Loucy (cell line): ENCODE measurements around the gene SPHK2.

Experiments
- H2AFZ ChIP-seq: fragments of 200-600 bp; sonication (generic); 2 replicates; pipeline ENCODE4 v1.6.0; 2016; ENCODE audit warnings: antibody characterized with exemption, mild to moderate bottlenecking, low read length, moderate library complexity
- H3F3A ChIP-seq: fragments of 200-600 bp; 2 replicates; pipeline ENCODE4 v1.6.0; 2016; ENCODE audit warnings: antibody characterized with exemption, low read depth, mild to moderate bottlenecking
- H3K27me3 ChIP-seq: fragments of 200-600 bp; sonication (generic); 2 replicates; pipeline ENCODE4 v1.6.1; 2014; ENCODE audit warnings: low read length, mild to moderate bottlenecking; ENCODE audit not compliant: insufficient read depth, poor library complexity, severe bottlenecking
- H3K36me3 ChIP-seq: fragments of 200-600 bp; sonication (generic); 2 replicates; pipeline ENCODE4 v1.6.1; 2016; ENCODE audit warnings: low read length; ENCODE audit not compliant: insufficient read depth
- H3K4me1 ChIP-seq: fragments of 200-600 bp; sonication (generic); 2 replicates; pipeline ENCODE4 v1.5.1; 2014; ENCODE audit warnings: low read length, mild to moderate bottlenecking; ENCODE audit not compliant: insufficient read depth, poor library complexity, severe bottlenecking
- H3K4me2 ChIP-seq: fragments of 200-600 bp; sonication (generic); 2 replicates; pipeline ENCODE4 v1.6.0; 2014; ENCODE audit warnings: antibody characterized with exemption, low read length, low read depth, mild to moderate bottlenecking; ENCODE audit not compliant: poor library complexity, severe bottlenecking
- H3K4me3 ChIP-seq: fragments of 200-600 bp; sonication (generic); 2 replicates; pipeline ENCODE4 v1.5.1; 2014; ENCODE audit warnings: low read length, mild to moderate bottlenecking, mixed read lengths; ENCODE audit not compliant: poor library complexity, severe bottlenecking
- H3K79me2 ChIP-seq: fragments of 200-600 bp; sonication (generic); 2 replicates; pipeline ENCODE4 v1.6.1; 2014; ENCODE audit warnings: low read length; ENCODE audit not compliant: insufficient read depth
- H3K9ac ChIP-seq: fragments of 200-600 bp; sonication (generic); 2 replicates; pipeline ENCODE4 v1.6.0; 2014; ENCODE audit warnings: mild to moderate bottlenecking, low read depth, low read length, moderate library complexity; ENCODE audit not compliant: poor library complexity, severe bottlenecking
- H3K9me2 ChIP-seq: fragments of 200-600 bp; sonication (generic); replicated peaks from 2 replicates; pipeline ENCODE4 v1.6.1; 2016; ENCODE audit warnings: low read depth, low read length, mixed read lengths
- H3K9me3 ChIP-seq: fragments of 200-600 bp; sonication (generic); 2 replicates; pipeline ENCODE4 v1.6.1; 2014; ENCODE audit warnings: mild to moderate bottlenecking, antibody characterized with exemption, low read length, low read depth; ENCODE audit not compliant: insufficient read depth
- H4K20me1 ChIP-seq: fragments of 200-600 bp; sonication (generic); 2 replicates; pipeline ENCODE4 v1.6.0; 2014; ENCODE audit warnings: antibody characterized with exemption, low read length, mild to moderate bottlenecking; ENCODE audit not compliant: insufficient read depth, poor library complexity, severe bottlenecking
- CTCF ChIP-seq: fragments of 200-600 bp; sonication (generic); conservative IDR thresholded peaks from 2 replicates; pipeline ENCODE4 v1.5.1; 2014; ENCODE audit warnings: mild to moderate bottlenecking, antibody characterized with exemption, low read length
- EZH2phosphoT487 ChIP-seq: fragments of 200-600 bp; IDR thresholded peaks from 2 replicates; pipeline ENCODE4 v1.6.1; 2018; ENCODE audit warnings: antibody characterized with exemption, mild to moderate bottlenecking, moderate library complexity, borderline replicate concordance

Gene SPHK2

DNA sequence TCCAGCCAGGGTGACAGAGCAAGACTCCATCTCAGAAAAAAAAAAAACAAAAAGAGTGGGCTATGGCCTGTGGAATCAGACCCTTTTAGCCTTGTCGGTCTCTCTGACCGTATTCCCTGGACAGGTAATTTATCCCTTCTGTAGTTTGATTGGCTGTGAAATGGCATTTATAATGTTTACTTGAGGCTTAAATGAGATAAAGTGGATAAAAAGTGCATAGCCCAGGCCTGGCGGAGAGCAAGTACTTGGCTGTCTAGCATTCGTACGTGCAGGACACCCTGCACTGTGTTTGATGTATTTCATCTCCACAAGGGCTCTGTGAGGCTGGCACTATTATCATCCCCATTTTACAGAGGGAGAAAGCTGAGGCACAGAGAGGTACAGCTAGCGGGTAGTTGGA is 46.5 kb downstream of the SPHK2 start:
- no peaks in the 10 kb centered on the region for H3K27me3 ChIP-seq
- no peaks in the 10 kb centered on the region for H3K79me2 ChIP-seq
- H3K9me2 ChIP-seq, result no peaks in the 10 kb centered on the region
- H3K4me1 ChIP-seq, result peaks cover 6% of the 10 kb centered on the region
- no peaks in the 10 kb centered on the region for H3K9me3 ChIP-seq
- H3K4me2 ChIP-seq, result no peak overlapping the region
- H4K20me1 ChIP-seq, result no peaks in the 10 kb centered on the region
- H3K9ac ChIP-seq, result no peak overlapping the region
- TF ChIP-seq CTCF (no peak), EZH2phosphoT487 (no peak)
- no peaks in the 10 kb centered on the region for H3F3A ChIP-seq
- no peaks in the 10 kb centered on the region for H3K36me3 ChIP-seq
- no peak overlapping the region for H2AFZ ChIP-seq
- H3K4me3 ChIP-seq, result no peak overlapping the region

DNA sequence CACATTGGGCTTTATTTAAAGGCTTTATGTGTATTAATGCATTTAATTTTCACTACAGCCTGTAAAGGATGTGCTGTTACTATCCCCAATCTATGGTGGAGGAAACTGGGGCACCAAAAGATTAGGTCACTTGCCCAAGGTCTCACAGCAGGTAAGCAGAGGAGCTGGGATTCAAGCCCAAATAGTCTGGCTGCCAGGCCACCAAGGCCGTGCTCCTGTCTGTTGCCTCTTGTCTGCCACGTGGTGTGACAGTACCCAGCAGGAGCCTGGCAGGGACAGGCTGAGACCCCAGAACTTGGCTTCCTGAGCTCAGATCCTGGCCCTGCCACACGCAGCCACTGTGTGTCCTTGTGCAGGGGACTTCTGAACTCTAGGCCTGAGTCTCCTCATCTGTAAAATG is 49.0 kb downstream of the SPHK2 start:
- TF ChIP-seq CTCF, result no peak
- no peak for TF ChIP-seq EZH2phosphoT487
- Histone ChIP-seq H3K27me3 (no peaks in the 10 kb centered on the region), H4K20me1 (no peaks in the 10 kb centered on the region), H2AFZ (no peak overlapping the region), H3K36me3 (no peaks in the 10 kb centered on the region), H3K4me3 (no peak overlapping the region), H3K9me2 (no peaks in the 10 kb centered on the region), H3K9ac (no peak overlapping the region), H3K4me1 (no peaks in the 10 kb centered on the region), H3F3A (no peaks in the 10 kb centered on the region), H3K9me3 (no peaks in the 10 kb centered on the region), H3K79me2 (no peaks in the 10 kb centered on the region), H3K4me2 (no peak overlapping the region)

DNA sequence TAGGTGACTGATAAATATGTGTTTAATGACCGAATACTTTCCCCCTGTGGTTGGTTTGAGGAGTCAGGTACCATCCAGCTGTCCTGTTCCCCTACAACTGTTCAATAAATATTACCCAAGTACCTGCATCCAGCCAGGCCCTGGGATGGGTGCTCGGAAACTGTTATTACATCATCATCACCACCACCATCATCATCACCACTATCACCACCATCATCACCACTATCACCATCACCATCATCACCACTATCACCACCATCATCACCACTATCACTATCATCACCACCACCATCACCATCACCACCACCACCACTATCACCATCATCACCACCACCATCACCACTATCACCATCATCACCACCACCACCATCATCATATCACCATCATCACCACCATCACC is 49.5 kb downstream of the SPHK2 start:
- no peak overlapping the region for H3K4me2 ChIP-seq
- H3K79me2 ChIP-seq, result no peaks in the 10 kb centered on the region
- no peaks in the 10 kb centered on the region for H3F3A ChIP-seq
- H4K20me1 ChIP-seq, result no peaks in the 10 kb centered on the region
- no peak overlapping the region for H2AFZ ChIP-seq
- H3K9me3 ChIP-seq, result no peaks in the 10 kb centered on the region
- H3K9ac ChIP-seq, result no peak overlapping the region
- TF ChIP-seq CTCF (no peak), EZH2phosphoT487 (no peak)
- H3K4me1 ChIP-seq, result no peaks in the 10 kb centered on the region
- H3K9me2 ChIP-seq, result no peaks in the 10 kb centered on the region
- no peaks in the 10 kb centered on the region for H3K27me3 ChIP-seq
- no peak overlapping the region for H3K4me3 ChIP-seq
- no peaks in the 10 kb centered on the region for H3K36me3 ChIP-seq
